ENCODE measurements around the gene FFAR1.

DNA sequence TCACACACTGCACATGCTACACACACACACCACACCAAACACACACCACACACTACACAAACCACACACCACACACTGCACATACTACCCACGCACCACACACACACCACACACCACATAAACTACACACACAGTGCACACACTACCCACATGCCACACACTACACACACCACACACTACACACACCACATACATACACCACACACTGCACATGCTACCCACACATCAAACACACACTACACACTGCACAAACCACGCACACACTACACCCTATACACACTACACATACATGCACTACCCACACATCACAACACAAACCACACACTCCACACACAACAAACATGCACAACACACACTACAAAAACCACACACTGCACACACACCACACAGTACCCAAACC lies 49.8 kb upstream of the FFAR1 start:
- TF ChIP-seq, protein P1, sequence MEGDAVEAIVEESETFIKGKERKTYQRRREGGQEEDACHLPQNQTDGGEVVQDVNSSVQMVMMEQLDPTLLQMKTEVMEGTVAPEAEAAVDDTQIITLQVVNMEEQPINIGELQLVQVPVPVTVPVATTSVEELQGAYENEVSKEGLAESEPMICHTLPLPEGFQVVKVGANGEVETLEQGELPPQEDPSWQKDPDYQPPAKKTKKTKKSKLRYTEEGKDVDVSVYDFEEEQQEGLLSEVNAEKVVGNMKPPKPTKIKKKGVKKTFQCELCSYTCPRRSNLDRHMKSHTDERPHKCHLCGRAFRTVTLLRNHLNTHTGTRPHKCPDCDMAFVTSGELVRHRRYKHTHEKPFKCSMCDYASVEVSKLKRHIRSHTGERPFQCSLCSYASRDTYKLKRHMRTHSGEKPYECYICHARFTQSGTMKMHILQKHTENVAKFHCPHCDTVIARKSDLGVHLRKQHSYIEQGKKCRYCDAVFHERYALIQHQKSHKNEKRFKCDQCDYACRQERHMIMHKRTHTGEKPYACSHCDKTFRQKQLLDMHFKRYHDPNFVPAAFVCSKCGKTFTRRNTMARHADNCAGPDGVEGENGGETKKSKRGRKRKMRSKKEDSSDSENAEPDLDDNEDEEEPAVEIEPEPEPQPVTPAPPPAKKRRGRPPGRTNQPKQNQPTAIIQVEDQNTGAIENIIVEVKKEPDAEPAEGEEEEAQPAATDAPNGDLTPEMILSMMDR (IDR thresholded peaks at IDR 0.05), result no peak
- TF ChIP-seq EP300 (IDR thresholded peaks at IDR 0.05) (no peak), POLR2AphosphoS5 (IDR thresholded peaks at IDR 0.05) (no peak), POLR2A (IDR thresholded peaks at IDR 0.05) (no peak)

All from gastroesophageal sphincter (tissue), 3 donors.